Left cardiac atrium (tissue), 2 donors: Measurements from ENCODE around the gene CGGBP1. TPM values are rescaled to one million over a fixed set of nuclear protein-coding genes. Genes with fewer than 3 reads are reported as not detected.

Source experiments
- total RNA-seq, 2 donors: library from RNA; stranded (reverse); fragmentation: NEBNext Ultra II Directional; extraction: Animal tissue kit (Norgen Biotek cat#: 25700); gene quantifications; one replicate each; pipeline ENCODE4 v1.2.1, GENCODE V29; 2021
- donor health status: DM: no; HTN: yes; CAD: no; lungs with severe emphysema.
- donor health status: DM: yes; HTN: yes; CAD: no.

The CGGBP1 gene
- total RNA-seq, 2 donors from 2014 or later = 41.1 to 42.2 TPM

Other genes with a start within 250 kb of the CGGBP1 start
- gene ZNF654, start 250 bp upstream of the CGGBP1 start, total RNA-seq = 10 to 100 TPM; 10.4 to 11.4 TPM
- 10 to 100 TPM; 14.6 to 15.8 TPM for gene C3orf38, start 91.0 kb upstream of the CGGBP1 start, total RNA-seq